ENCODE data around the gene RHOV. TPM values are rescaled to one million over a fixed set of nuclear protein-coding genes. Genes with fewer than 3 reads are reported as not detected.

RHOV gene
- total and polyA plus RNA-seq, 10 of the 15 experiments (the other 5 are each of a cell fraction or from before 2014, with no cell fraction given): 0.24 to 39.3 (median 9.3) TPM

- ATAC-seq (no peak), FAIRE-seq (no peak), DNase-seq (ENCODE audit: low read depth, low spot score) (no peak)
- SMC1A ChIA-PET (ENCODE audit: uncharacterized antibody, unreplicated experiment): no interaction called here
- no peak for TF ChIP-seq CBX3 (IDR thresholded peaks at IDR 0.05; ENCODE audit: borderline replicate concordance, low read depth)
- TF ChIP-seq PAX8 (IDR thresholded peaks at IDR 0.05): no peak
- no peak for TF ChIP-seq ATF2 (IDR thresholded peaks at IDR 0.05; ENCODE audit: low read length)
- no peak for TF ChIP-seq TCF12 (IDR thresholded peaks at IDR 0.05; ENCODE audit: low read depth, low read length)
- TF ChIP-seq MYC (IDR thresholded peaks at IDR 0.05; ENCODE audit: insufficient read depth, insufficient read length, insufficient replicate concordance, low read length, severe bottlenecking): no peak
- TF ChIP-seq IRF4 (IDR thresholded peaks at IDR 0.05; ENCODE audit: low read depth, low read length): no peak
- H3K36me3 ChIP-seq (ENCODE audit: control insufficient read depth in 2 of 2, insufficient read depth in 2 of 2, low read length in 1 of 2): no peaks in the 10 kb centered on the region
- CTCF ChIA-PET: interaction anchor here (1.3 kb wide), 1 partner anchor 80 kb away, joined by 3 read pairs; no protein-coding TSS in a partner anchor
- H3K27me3 ChIP-seq (replicated peaks in 1 of 2; ENCODE audit: control insufficient read depth in 2 of 2, insufficient read depth in 2 of 2, low read length in 1 of 2): no peaks in the 10 kb centered on the region; a peak in 1 of 4 replicates
- no peak overlapping the region for H3K27ac ChIP-seq (ENCODE audit: control insufficient read depth, insufficient read depth)
- no peaks in the 10 kb centered on the region for H4K20me1 ChIP-seq (ENCODE audit: control insufficient read depth, insufficient read depth)
- no peak overlapping the region for H2AFZ ChIP-seq (ENCODE audit: control insufficient read depth, low read depth, low read length)
- no peaks in the 10 kb centered on the region for H3K4me1 ChIP-seq (ENCODE audit: control insufficient read depth, insufficient read depth, low read length)
- H3K4me3 ChIP-seq: no peak overlapping the region
- no peak overlapping the region for H3K4me2 ChIP-seq (ENCODE audit: control insufficient read depth, insufficient read depth)
- BruUV-seq (replicated peaks): no TSS peak
- H3K9ac ChIP-seq (ENCODE audit: control insufficient read depth, insufficient read depth, low read length): no peak overlapping the region
- POLR2A ChIA-PET: interaction anchor here (0.7 kb wide), 1 partner anchor 20 kb away, joined by 4 read pairs; the partner anchor contains the start of gene SPINT1
- no peaks in the 10 kb centered on the region for H3K9me3 ChIP-seq (replicated peaks; ENCODE audit: control insufficient read depth, insufficient read depth, low read length)
- RAD21 ChIA-PET (ENCODE audit: unreplicated experiment): no interaction called here
- WGBS (ENCODE audit: insufficient coverage, insufficient replicate concordance, low lambda C conversion rate, missing lambda C conversion rate): 40% methylated on average over 1 of the region's 1 CpG
- no peaks in the 10 kb centered on the region for H3K79me2 ChIP-seq (ENCODE audit: control insufficient read depth, insufficient read depth, low read length)
- in situ Hi-C loops (cut with MboI) (no loop called here), intact Hi-C loops (cut with micrococcal nuclease; ENCODE audit: unreplicated experiment) (no loop called here)
Observed at GRCh38 chr15:40823572-40824343, 50.3 kb downstream of the RHOV start.

Small RNA genes within 50 kb of the gene (small RNA-seq; reads per million reads assigned to genes)
- gene AC025166.1: not detected

Other genes starting within 250 kb of the RHOV start
Only the 7 nearest of the 12 such genes appear.
- 16.8 and 20.2 TPM in 2 replicates for gene ZFYVE19, start 67.1 kb downstream of the RHOV start, total RNA-seq (2014; rRNA removed)
- 11.5 and 12.4 TPM in 2 replicates for gene ZFYVE19, start 67.1 kb downstream of the RHOV start, total RNA-seq (2014; rRNA removed; fragmentation: Illumina TruSeq; extraction: Trizol)
- gene ZFYVE19, start 67.1 kb downstream of the RHOV start, total RNA-seq (2021): 14.9 and 17.1 TPM in 2 replicates
- 23.7 and 36.3 TPM in 2 replicates for gene ZFYVE19, start 67.1 kb downstream of the RHOV start, polyA plus RNA-seq (2011; rRNA removed)
- gene ZFYVE19, start 67.1 kb downstream of the RHOV start, polyA plus RNA-seq (2014; fragmentation: Illumina TruSeq; extraction: Trizol): 22.2 and 27.3 TPM in 2 replicates
- 1 to 10 TPM; 1.7 to 4.4 TPM for gene ZFYVE19, start 67.1 kb downstream of the RHOV start, polyA plus RNA-seq (2014; fragmentation: Nextera tagmentation; extraction: Ambion mirVana)
- gene ZFYVE19, start 67.1 kb downstream of the RHOV start, polyA plus RNA-seq (2014; rRNA removed): 27.1 and 30.7 TPM in 2 replicates
- gene ZFYVE19, start 67.1 kb downstream of the RHOV start, polyA plus RNA-seq (2016; fragmentation: Nextera tagmentation; extraction: Ambion mirVana): 10 to 100 TPM; 16.0 to 17.2 TPM
- gene DNAJC17, start 66.8 kb downstream of the RHOV start, total RNA-seq (2014; rRNA removed): 39.2 and 42.8 TPM in 2 replicates
- gene DNAJC17, start 66.8 kb downstream of the RHOV start, total RNA-seq (2014; rRNA removed; fragmentation: Illumina TruSeq; extraction: Trizol): 43.4 and 51.1 TPM in 2 replicates
- gene DNAJC17, start 66.8 kb downstream of the RHOV start, total RNA-seq (2021): 39.3 and 43.5 TPM in 2 replicates
- 34.0 and 39.9 TPM in 2 replicates for gene DNAJC17, start 66.8 kb downstream of the RHOV start, polyA plus RNA-seq (2011; rRNA removed)
- gene DNAJC17, start 66.8 kb downstream of the RHOV start, polyA plus RNA-seq (2014; fragmentation: Illumina TruSeq; extraction: Trizol): 52.7 and 62.8 TPM in 2 replicates
- 10 to 100 TPM in 1 of 2 experiments, 1 to 10 TPM in 1; 6.1 to 11.5 TPM for gene DNAJC17, start 66.8 kb downstream of the RHOV start, polyA plus RNA-seq (2014; fragmentation: Nextera tagmentation; extraction: Ambion mirVana)
- 50.2 and 61.0 TPM in 2 replicates for gene DNAJC17, start 66.8 kb downstream of the RHOV start, polyA plus RNA-seq (2014; rRNA removed)
- gene DNAJC17, start 66.8 kb downstream of the RHOV start, polyA plus RNA-seq (2016; fragmentation: Nextera tagmentation; extraction: Ambion mirVana): 10 to 100 TPM; 48.0 to 55.7 TPM
- not detected in 2 replicates for gene PPP1R14D, start 45.5 kb downstream of the RHOV start, total RNA-seq (2014; rRNA removed)
- gene PPP1R14D, start 45.5 kb downstream of the RHOV start, total RNA-seq (2014; rRNA removed; fragmentation: Illumina TruSeq; extraction: Trizol): not detected in 2 replicates
- gene PPP1R14D, start 45.5 kb downstream of the RHOV start, total RNA-seq (2021): not detected in 2 replicates
- gene PPP1R14D, start 45.5 kb downstream of the RHOV start, polyA plus RNA-seq (2011; rRNA removed): 0.10 TPM in 1 of 2 replicates, not detected in the other
- not detected in 2 replicates for gene PPP1R14D, start 45.5 kb downstream of the RHOV start, polyA plus RNA-seq (2014; fragmentation: Illumina TruSeq; extraction: Trizol)
- not detected for gene PPP1R14D, start 45.5 kb downstream of the RHOV start, polyA plus RNA-seq (2014; fragmentation: Nextera tagmentation; extraction: Ambion mirVana)
- gene PPP1R14D, start 45.5 kb downstream of the RHOV start, polyA plus RNA-seq (2014; rRNA removed): not detected in 2 replicates
- gene PPP1R14D, start 45.5 kb downstream of the RHOV start, polyA plus RNA-seq (2016; fragmentation: Nextera tagmentation; extraction: Ambion mirVana): not detected
- 18.8 and 18.9 TPM in 2 replicates for gene SPINT1, start 30.2 kb downstream of the RHOV start, total RNA-seq (2014; rRNA removed)
- gene SPINT1, start 30.2 kb downstream of the RHOV start, total RNA-seq (2014; rRNA removed; fragmentation: Illumina TruSeq; extraction: Trizol): 6.4 and 7.8 TPM in 2 replicates
- gene SPINT1, start 30.2 kb downstream of the RHOV start, total RNA-seq (2021): 26.6 and 28.6 TPM in 2 replicates
- gene SPINT1, start 30.2 kb downstream of the RHOV start, polyA plus RNA-seq (2011; rRNA removed): 4.8 and 8.2 TPM in 2 replicates
- gene SPINT1, start 30.2 kb downstream of the RHOV start, polyA plus RNA-seq (2014; fragmentation: Illumina TruSeq; extraction: Trizol): 11.0 and 12.4 TPM in 2 replicates
- gene SPINT1, start 30.2 kb downstream of the RHOV start, polyA plus RNA-seq (2014; fragmentation: Nextera tagmentation; extraction: Ambion mirVana): 1 to 10 TPM; 3.5 to 4.0 TPM
- gene SPINT1, start 30.2 kb downstream of the RHOV start, polyA plus RNA-seq (2014; rRNA removed): 10.4 and 14.3 TPM in 2 replicates
- gene SPINT1, start 30.2 kb downstream of the RHOV start, polyA plus RNA-seq (2016; fragmentation: Nextera tagmentation; extraction: Ambion mirVana): 10 to 100 TPM; 10.1 to 12.1 TPM
- gene VPS18, start 20.2 kb upstream of the RHOV start, total RNA-seq (2014; rRNA removed): 18.3 and 18.5 TPM in 2 replicates
- gene VPS18, start 20.2 kb upstream of the RHOV start, total RNA-seq (2014; rRNA removed; fragmentation: Illumina TruSeq; extraction: Trizol): 9.0 and 10.0 TPM in 2 replicates
- 19.8 and 20.3 TPM in 2 replicates for gene VPS18, start 20.2 kb upstream of the RHOV start, total RNA-seq (2021)
- gene VPS18, start 20.2 kb upstream of the RHOV start, polyA plus RNA-seq (2011; rRNA removed): 4.3 and 9.7 TPM in 2 replicates
- gene VPS18, start 20.2 kb upstream of the RHOV start, polyA plus RNA-seq (2014; fragmentation: Illumina TruSeq; extraction: Trizol): 3.8 and 7.9 TPM in 2 replicates
- 1 to 10 TPM in 1 of 2 experiments, under 1 TPM in 1; 0.71 to 1.7 TPM for gene VPS18, start 20.2 kb upstream of the RHOV start, polyA plus RNA-seq (2014; fragmentation: Nextera tagmentation; extraction: Ambion mirVana)
- 11.3 and 12.7 TPM in 2 replicates for gene VPS18, start 20.2 kb upstream of the RHOV start, polyA plus RNA-seq (2014; rRNA removed)
- gene VPS18, start 20.2 kb upstream of the RHOV start, polyA plus RNA-seq (2016; fragmentation: Nextera tagmentation; extraction: Ambion mirVana): 10 to 100 TPM; 16.0 to 20.4 TPM
- 0.05 TPM in 1 of 2 replicates, not detected in the other for gene DLL4, start 55.1 kb upstream of the RHOV start, total RNA-seq (2014; rRNA removed)
- 0.04 TPM in 1 of 2 replicates, not detected in the other for gene DLL4, start 55.1 kb upstream of the RHOV start, total RNA-seq (2014; rRNA removed; fragmentation: Illumina TruSeq; extraction: Trizol)
- 0.08 TPM in 1 of 2 replicates, not detected in the other for gene DLL4, start 55.1 kb upstream of the RHOV start, total RNA-seq (2021)
- 0.10 and 0.12 TPM in 2 replicates for gene DLL4, start 55.1 kb upstream of the RHOV start, polyA plus RNA-seq (2011; rRNA removed)
- gene DLL4, start 55.1 kb upstream of the RHOV start, polyA plus RNA-seq (2014; fragmentation: Illumina TruSeq; extraction: Trizol): not detected in 2 replicates
- not detected for gene DLL4, start 55.1 kb upstream of the RHOV start, polyA plus RNA-seq (2014; fragmentation: Nextera tagmentation; extraction: Ambion mirVana)
- 0.06 TPM in 1 of 2 replicates, not detected in the other for gene DLL4, start 55.1 kb upstream of the RHOV start, polyA plus RNA-seq (2014; rRNA removed)
- gene DLL4, start 55.1 kb upstream of the RHOV start, polyA plus RNA-seq (2016; fragmentation: Nextera tagmentation; extraction: Ambion mirVana): under 1 TPM in 1 of 2 experiments, not detected in 1; 0.16 TPM
- 4.7 and 4.9 TPM in 2 replicates for gene CHAC1, start 79.2 kb upstream of the RHOV start, total RNA-seq (2014; rRNA removed)
- 2.0 and 2.1 TPM in 2 replicates for gene CHAC1, start 79.2 kb upstream of the RHOV start, total RNA-seq (2014; rRNA removed; fragmentation: Illumina TruSeq; extraction: Trizol)
- gene CHAC1, start 79.2 kb upstream of the RHOV start, total RNA-seq (2021): 3.8 and 4.7 TPM in 2 replicates
- 1.9 and 2.8 TPM in 2 replicates for gene CHAC1, start 79.2 kb upstream of the RHOV start, polyA plus RNA-seq (2011; rRNA removed)
- gene CHAC1, start 79.2 kb upstream of the RHOV start, polyA plus RNA-seq (2014; fragmentation: Illumina TruSeq; extraction: Trizol): 0.68 and 1.8 TPM in 2 replicates
- gene CHAC1, start 79.2 kb upstream of the RHOV start, polyA plus RNA-seq (2014; fragmentation: Nextera tagmentation; extraction: Ambion mirVana): under 1 TPM; 0.37 to 0.73 TPM
- 5.7 and 5.9 TPM in 2 replicates for gene CHAC1, start 79.2 kb upstream of the RHOV start, polyA plus RNA-seq (2014; rRNA removed)
- 1 to 10 TPM; 3.9 to 4.8 TPM for gene CHAC1, start 79.2 kb upstream of the RHOV start, polyA plus RNA-seq (2016; fragmentation: Nextera tagmentation; extraction: Ambion mirVana)